ENCODE measurements around the gene CDH4. TPM values are rescaled to one million over a fixed set of nuclear protein-coding genes. Genes with fewer than 3 reads are reported as not detected.

Gene CDH4
- total RNA-seq, 2 donors from 2014 or later: 0.07 to 0.94 TPM

DNA sequence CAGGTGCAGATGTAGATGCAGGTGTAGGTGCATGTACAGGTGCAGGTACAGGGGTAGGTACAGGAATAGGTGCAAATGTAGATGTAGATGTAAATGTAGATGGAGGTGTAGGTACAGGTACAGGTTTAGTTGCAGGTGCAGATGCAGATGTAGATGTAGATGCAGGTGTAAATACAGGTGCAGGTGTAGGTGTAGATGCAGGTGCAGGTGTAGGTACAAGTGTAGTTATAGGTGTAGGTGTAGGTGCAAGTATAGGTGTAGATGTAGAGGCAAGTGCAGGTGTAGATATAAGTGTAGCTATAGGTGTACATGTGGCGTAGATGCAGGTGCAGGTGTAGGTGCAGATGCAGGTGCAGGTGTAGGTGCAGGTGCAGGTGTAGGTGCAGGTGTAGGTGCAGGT lies 34.2 kb upstream of the CDH4 start:
- no peak for TF ChIP-seq CTCF (IDR thresholded peaks at IDR 0.05)
- no peak overlapping the region for H3K27ac ChIP-seq
- H3K9me3 ChIP-seq: no peaks in the 10 kb centered on the region
- no peaks in the 10 kb centered on the region for H3K27me3 ChIP-seq
- no peaks in the 10 kb centered on the region for H3K4me1 ChIP-seq
- H3K36me3 ChIP-seq: no peaks in the 10 kb centered on the region
- no peak for DNase-seq (ENCODE audit: low spot score)
- H3K4me3 ChIP-seq: no peak overlapping the region

- no peak for DNase-seq (ENCODE audit: low spot score)
- H3K27me3 ChIP-seq: no peaks in the 10 kb centered on the region
- no peak overlapping the region for H3K27ac ChIP-seq
- H3K4me1 ChIP-seq: no peaks in the 10 kb centered on the region
- no peaks in the 10 kb centered on the region for H3K9me3 ChIP-seq
- no peaks in the 10 kb centered on the region for H3K36me3 ChIP-seq
- no peak for TF ChIP-seq CTCF (IDR thresholded peaks at IDR 0.05)
- H3K4me3 ChIP-seq: no peak overlapping the region
Observed at GRCh38 chr20:61219021-61219431, 33.0 kb upstream of the CDH4 start.

- TF ChIP-seq CTCF (IDR thresholded peaks at IDR 0.05): no peak
- DNase-seq (ENCODE audit: low spot score): no peak
- Histone ChIP-seq H3K9me3 (no peaks in the 10 kb centered on the region), H3K4me1 (no peaks in the 10 kb centered on the region), H3K4me3 (no peak overlapping the region), H3K27me3 (no peaks in the 10 kb centered on the region), H3K27ac (no peak overlapping the region), H3K36me3 (no peaks in the 10 kb centered on the region)
Observed at GRCh38 chr20:61220131-61220530, 31.9 kb upstream of the CDH4 start.

DNA sequence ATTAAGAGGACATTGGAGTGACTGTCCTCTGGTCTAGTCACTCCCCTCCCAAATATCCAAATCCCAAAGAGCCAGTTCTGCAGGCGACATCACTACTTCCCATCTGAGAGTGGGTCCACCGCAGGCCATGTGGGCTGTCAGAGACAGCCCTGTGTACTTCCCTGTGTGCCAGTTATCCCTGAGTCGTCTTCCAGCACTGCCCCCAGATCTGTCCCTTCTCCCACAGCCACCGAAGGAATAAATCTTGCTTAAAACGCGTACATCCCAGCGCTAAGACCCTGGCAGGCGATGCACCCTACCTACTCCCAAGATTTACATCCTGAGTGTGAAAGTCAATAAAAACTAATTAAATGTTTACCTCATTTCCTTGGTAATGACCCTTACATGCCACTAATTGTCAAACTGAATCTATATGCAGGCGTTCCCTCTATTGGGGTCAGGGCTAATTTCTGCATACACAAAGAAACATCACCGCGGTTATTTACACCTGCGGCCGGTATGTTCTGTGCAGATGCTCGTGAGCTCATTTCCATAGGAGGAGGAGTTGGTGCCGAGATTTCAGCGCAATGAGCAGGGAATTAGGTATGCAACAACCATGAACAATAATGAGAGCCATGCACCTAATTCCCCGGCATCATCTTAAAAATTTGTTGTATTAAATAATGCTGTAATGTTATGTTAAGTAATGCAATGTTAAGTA lies 31.3 kb upstream of the CDH4 start:
- no peaks in the 10 kb centered on the region for H3K4me1 ChIP-seq
- H3K27ac ChIP-seq: no peak overlapping the region
- H3K36me3 ChIP-seq: no peaks in the 10 kb centered on the region
- no peak for DNase-seq (ENCODE audit: low spot score)
- no peak for TF ChIP-seq CTCF (IDR thresholded peaks at IDR 0.05)
- no peak overlapping the region for H3K4me3 ChIP-seq
- no peaks in the 10 kb centered on the region for H3K9me3 ChIP-seq
- no peaks in the 10 kb centered on the region for H3K27me3 ChIP-seq

GRCh38 chr20:61222699-61223098 lies 29.4 kb upstream of the CDH4 start:
- Histone ChIP-seq H3K27ac (no peak overlapping the region), H3K27me3 (no peaks in the 10 kb centered on the region), H3K4me1 (no peaks in the 10 kb centered on the region), H3K9me3 (no peaks in the 10 kb centered on the region), H3K4me3 (no peak overlapping the region), H3K36me3 (no peaks in the 10 kb centered on the region)
- no peak for TF ChIP-seq CTCF (IDR thresholded peaks at IDR 0.05)
- no peak for DNase-seq (ENCODE audit: low spot score)

DNA sequence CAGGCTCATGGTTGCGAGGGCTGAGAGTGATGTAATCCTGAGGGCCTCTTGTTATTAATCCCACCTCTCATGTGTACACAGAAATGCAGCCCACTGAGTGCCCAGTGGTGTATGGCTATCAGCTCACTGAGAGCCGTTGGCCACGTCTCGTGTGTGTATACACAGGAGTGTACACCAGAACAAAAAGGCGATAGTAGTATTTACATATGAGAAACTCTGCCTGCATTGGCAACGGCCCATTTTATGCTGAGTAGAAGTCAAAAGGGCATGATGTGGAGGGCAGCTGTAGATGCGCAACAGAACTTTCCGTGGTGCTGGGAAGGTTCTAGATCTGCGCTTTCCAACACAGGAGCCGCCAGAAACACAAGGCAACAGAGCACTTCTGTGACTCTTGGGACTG lies 28.9 kb upstream of the CDH4 start:
- Histone ChIP-seq H3K36me3 (no peaks in the 10 kb centered on the region), H3K4me1 (no peaks in the 10 kb centered on the region), H3K27me3 (no peaks in the 10 kb centered on the region), H3K4me3 (no peak overlapping the region), H3K9me3 (no peaks in the 10 kb centered on the region), H3K27ac (no peak overlapping the region)
- TF ChIP-seq CTCF (IDR thresholded peaks at IDR 0.05): no peak
- no peak for DNase-seq (ENCODE audit: low spot score)
